H1 (cell line): Measurements from ENCODE around the gene STAT3. TPM values are rescaled to one million over a fixed set of nuclear protein-coding genes. Genes with fewer than 3 reads are reported as not detected.
A peak's percentile ranks its signal among the peaks of the same experiment; 100 is the strongest.

Experiments
- CTCF ChIA-PET: fragments of 300-600 bp; sonication (Branson Sonifier 250); formaldehyde crosslinking; loops from one replicate; lab custom pipeline; 2021; ENCODE audit not compliant: partially characterized antibody; lab: Charles Lee
- POLR2A ChIA-PET: fragments of 300-600 bp; sonication (Branson Sonifier 250); formaldehyde crosslinking; loops from one replicate; lab custom pipeline; 2021; ENCODE audit warnings: inconsistent platforms; ENCODE audit not compliant: partially characterized antibody; lab: Charles Lee
- DNase-seq, 2 experiments: peaks; one replicate each; pipeline versions ENCODE4 v3.0.0 to v3.0.0-alpha.2; 2010 to 2022; ENCODE audit warnings: low spot score in 2 of 2, low read depth in 1 of 2, mixed read lengths in 1 of 2
- FAIRE-seq: peaks from 2 replicates; lab custom pipeline; 2011; peaks lifted over from hg19 to GRCh38; lab: Jason Lieb, UNC
- H2AFZ ChIP-seq: 2 replicates; pipeline ENCODE4 v1.8.1; 2012; ENCODE audit warnings: low read length, inconsistent platforms
- H2AK5ac ChIP-seq: 2 replicates; pipeline ENCODE4 v1.6.1; 2013; ENCODE audit warnings: low read depth, low read length
- H2BK120ac ChIP-seq: replicated peaks from 2 replicates; pipeline ENCODE3; 2013; ENCODE audit warnings: low read depth, low read length, inconsistent platforms
- H2BK12ac ChIP-seq: 2 replicates; pipeline ENCODE4 v1.6.1; 2013; ENCODE audit warnings: low read depth, low read length
- H2BK15ac ChIP-seq: 2 replicates; pipeline ENCODE4 v1.6.1; 2013; ENCODE audit warnings: low read length
- H2BK20ac ChIP-seq: 2 replicates; pipeline ENCODE4 v1.6.1; 2013; ENCODE audit warnings: low read length
- H2BK5ac ChIP-seq: 2 replicates; pipeline ENCODE4 v1.6.1; 2013; ENCODE audit warnings: low read depth, low read length
- H3K14ac ChIP-seq: 2 replicates; pipeline ENCODE4 v1.6.1; 2013; ENCODE audit warnings: inconsistent platforms; ENCODE audit not compliant: insufficient read length
- H3K18ac ChIP-seq: 2 replicates; pipeline ENCODE4 v1.6.1; 2013; ENCODE audit warnings: low read length; ENCODE audit errors: extremely low read depth
- H3K23ac ChIP-seq: 2 replicates; pipeline ENCODE4 v1.6.1; 2013; ENCODE audit warnings: inconsistent platforms; ENCODE audit not compliant: insufficient read length
- H3K23me2 ChIP-seq: 2 replicates; pipeline ENCODE4 v1.6.1; 2013; ENCODE audit warnings: low read depth, low read length
- H3K27ac ChIP-seq: 2 replicates; pipeline ENCODE4 v1.6.1; 2011; ENCODE audit warnings: low read depth, low read length, inconsistent platforms
- H3K27me3 ChIP-seq, 4 experiments: replicated peaks in 1 of 4; 1 replicate in 1 of 4; 2 replicates in 3 of 4; pipeline versions ENCODE4 v1.6.1 to v1.8.1; 2011 to 2013; ENCODE audit warnings: low read length in 3 of 4, mild to moderate bottlenecking in 3 of 4, inconsistent platforms in 2 of 4, mixed read lengths in 2 of 4, moderate library complexity in 1 of 4; ENCODE audit not compliant: control insufficient read depth in 3 of 4, insufficient read depth in 3 of 4; ENCODE audit errors: extremely low read depth in 1 of 4
- H3K36me3 ChIP-seq, 4 experiments: 2 replicates each; pipeline versions ENCODE4 v1.6.1 to v1.8.1; 2011 to 2013; ENCODE audit warnings: mild to moderate bottlenecking in 4 of 4, low read length in 3 of 4, moderate library complexity in 2 of 4, control low read depth in 1 of 4, inconsistent platforms in 1 of 4; ENCODE audit not compliant: insufficient read depth in 4 of 4, control insufficient read depth in 2 of 4
- H3K4ac ChIP-seq: replicated peaks from 2 replicates; pipeline ENCODE3; 2013; ENCODE audit warnings: low read length, low read depth, mixed read lengths, inconsistent platforms; ENCODE audit not compliant: insufficient read length
- H3K4me1 ChIP-seq, 4 experiments: replicated peaks in 1 of 4; 1 replicate in 1 of 4; 2 replicates in 3 of 4; pipeline versions ENCODE4 v1.6.1 to v1.8.1; 2011 to 2013; ENCODE audit warnings: low read length in 3 of 4, inconsistent platforms in 2 of 4, mixed read lengths in 1 of 4; ENCODE audit not compliant: insufficient read depth in 4 of 4, control insufficient read depth in 3 of 4
- H3K4me2 ChIP-seq, 2 experiments: 2 replicates each; pipeline versions ENCODE4 v1.6.1 to v1.8.1; 2011 to 2013; ENCODE audit warnings: low read depth in 2 of 2, low read length in 2 of 2, control low read depth in 1 of 2, inconsistent platforms in 1 of 2, mild to moderate bottlenecking in 1 of 2; ENCODE audit not compliant: insufficient read depth in 1 of 2
- H3K4me3 ChIP-seq, 4 experiments: fragments of 200-600, 300-600 bp in 1 of 4; sonication (generic), shearing (Covaris generic), sonication (Bioruptor Twin) in 1 of 4; 2 replicates each; pipeline versions ENCODE4 v1.5.1 to v1.8.1; 2011 to 2016; ENCODE audit warnings: low read length in 4 of 4, low read depth in 3 of 4, control low read depth in 2 of 4, inconsistent platforms in 2 of 4, mild to moderate bottlenecking in 2 of 4, mixed read lengths in 1 of 4, moderate library complexity in 1 of 4; ENCODE audit not compliant: insufficient read depth in 2 of 4; ENCODE audit errors: extremely low read depth in 1 of 4
- H3K56ac ChIP-seq: replicated peaks from 2 replicates; pipeline ENCODE3; 2013; ENCODE audit warnings: low read depth, mild to moderate bottlenecking, mixed read lengths, low read length, inconsistent platforms; ENCODE audit not compliant: insufficient read length
- H3K79me1 ChIP-seq: 2 replicates; pipeline ENCODE4 v1.6.1; 2013; ENCODE audit warnings: low read depth, low read length, control low read depth
- H3K79me2 ChIP-seq, 2 experiments: 2 replicates each; pipeline versions ENCODE4 v1.6.1 to v1.8.1; 2012 to 2013; ENCODE audit warnings: low read length in 2 of 2, mild to moderate bottlenecking in 2 of 2, inconsistent platforms in 1 of 2; ENCODE audit not compliant: insufficient read depth in 2 of 2, control insufficient read depth in 1 of 2
- H3K9ac ChIP-seq, 4 experiments: replicated peaks in 1 of 4; 1 replicate in 1 of 4; 2 replicates in 3 of 4; pipeline versions ENCODE4 v1.6.1 to v1.8.1; 2011 to 2013; ENCODE audit warnings: low read depth in 3 of 4, low read length in 3 of 4, control low read depth in 2 of 4, mild to moderate bottlenecking in 2 of 4, moderate library complexity in 2 of 4, inconsistent platforms in 1 of 4; ENCODE audit errors: extremely low read depth in 1 of 4
- H3K9me3 ChIP-seq, 2 experiments: 2 replicates each; pipeline versions ENCODE4 v1.6.1 to v1.8.1; 2012 to 2013; ENCODE audit warnings: mild to moderate bottlenecking in 2 of 2, moderate library complexity in 2 of 2, control low read depth in 1 of 2, inconsistent platforms in 1 of 2, low read depth in 1 of 2, low read length in 1 of 2, mixed read lengths in 1 of 2; ENCODE audit not compliant: insufficient read depth in 2 of 2
- H4K20me1 ChIP-seq, 2 experiments: replicated peaks in 1 of 2; 2 replicates each; pipeline versions ENCODE3 to v1.8.1; 2011 to 2013; ENCODE audit warnings: inconsistent platforms in 2 of 2, low read length in 2 of 2, mild to moderate bottlenecking in 1 of 2; ENCODE audit not compliant: insufficient read depth in 2 of 2, control insufficient read depth in 1 of 2
- H4K5ac ChIP-seq: 2 replicates; pipeline ENCODE4 v1.6.1; 2013; ENCODE audit warnings: low read length, low read depth, mixed read lengths, inconsistent platforms; ENCODE audit not compliant: insufficient read length
- H4K8ac ChIP-seq: 2 replicates; pipeline ENCODE4 v1.8.0; 2013; ENCODE audit warnings: mild to moderate bottlenecking, moderate library complexity, low read length, inconsistent platforms; ENCODE audit not compliant: insufficient read depth; ENCODE audit errors: extremely low read depth
- H4K91ac ChIP-seq: replicated peaks from 2 replicates; pipeline ENCODE3; 2013; ENCODE audit warnings: low read length, mixed read lengths, inconsistent platforms; ENCODE audit not compliant: insufficient read length
- ASH2L ChIP-seq: fragments of 200-600, 300-600 bp; sonication (generic); IDR thresholded peaks from one replicate; pipeline ENCODE4 v1.7.1; 2017; ENCODE audit warnings: low read length
- CBX5 ChIP-seq: fragments of 300-800, 300-1000 bp; sonication (generic); IDR thresholded peaks from 2 replicates; pipeline ENCODE4 v1.7.1; 2016; ENCODE audit warnings: antibody characterized with exemption, low read length, low read depth
- CHD1 ChIP-seq: IDR thresholded peaks from 2 replicates; pipeline ENCODE4 v1.6.1; 2012; ENCODE audit warnings: low read depth, low read length, improper control_type of control experiment
- KDM1A ChIP-seq: fragments of 200-600, 300-600 bp; sonication (generic); IDR thresholded peaks from 2 replicates; pipeline ENCODE4 v1.7.1; 2016; ENCODE audit warnings: mild to moderate bottlenecking, low read length, borderline replicate concordance
- KDM5A ChIP-seq: fragments of 200-600 bp; IDR thresholded peaks from 2 replicates; pipeline ENCODE4 v1.7.1; 2012; ENCODE audit warnings: mild to moderate bottlenecking, low read length, inconsistent platforms, mixed read lengths
- PHF8 ChIP-seq: fragments of 200-600 bp; sonication (generic); conservative IDR thresholded peaks from 2 replicates; pipeline ENCODE4 v1.7.1; 2012; ENCODE audit warnings: low read depth, mild to moderate bottlenecking, inconsistent platforms, low read length, moderate library complexity
- SUZ12 ChIP-seq: fragments of 200-600 bp; sonication (generic); IDR thresholded peaks from 2 replicates; pipeline ENCODE4 v1.6.1; 2012; ENCODE audit warnings: mild to moderate bottlenecking, inconsistent platforms, low read length, moderate library complexity, mixed read lengths
- TAF1 ChIP-seq: IDR thresholded peaks from 2 replicates; pipeline ENCODE4 v1.6.1; 2011; ENCODE audit warnings: mild to moderate bottlenecking, low read depth, low read length
- USF2 ChIP-seq: IDR thresholded peaks from 2 replicates; pipeline ENCODE4 v1.6.1; 2011; ENCODE audit warnings: low read length, improper control_type of control experiment
- WGBS, 2 experiments: shearing (Covaris generic) in 1 of 2; methylation state at CpG; one replicate each; pipeline versions ENCODE4 v1.1.6 to v1.1.7; 2013 to 2015; ENCODE audit warnings: low lambda C conversion rate in 2 of 2, mixed read lengths in 2 of 2, inconsistent platforms in 1 of 2, low coverage in 1 of 2, missing lambda C conversion rate in 1 of 2; ENCODE audit not compliant: insufficient replicate concordance in 2 of 2, insufficient coverage in 1 of 2, insufficient read length in 1 of 2; ENCODE audit errors: extremely low coverage in 1 of 2, missing lambda C conversion rate in 1 of 2; 5-methylcytosine and 5-hydroxymethylcytosine counted together
- polyA plus RNA-seq, 7 experiments: library from polyadenylated mRNA; depleted of rRNA in 3 of 7; stranded (reverse) in 5 of 7; unstranded in 2 of 7; fragments of >200 nt in 5 of 7; fragments of 200-250 nt in 2 of 7; gene quantifications; 1 replicate in 5 of 7; 2 replicates in 1 of 7; 4 replicates in 1 of 7; pipeline versions ENCODE4 v1.2.1 to v1.2.3, GENCODE V29; 2011 to 2013; ENCODE audit warnings: missing spikeins in 2 of 7, mixed read lengths in 2 of 7
- total RNA-seq: library from RNA; stranded (reverse); fragmentation: NEBNext Ultra II Directional; extraction: Animal tissue kit (Norgen Biotek cat#: 25700); gene quantifications from 2 replicates; pipeline ENCODE4 v1.2.1, GENCODE V29; 2021

STAT3 gene
- total and polyA plus RNA-seq, 2 of the 8 experiments (the other 6 are each of a cell fraction or from before 2014, with no cell fraction given), result 38.4 to 94.1 TPM

GRCh38 chr17:42287977-42288802 is 100.1 kb downstream of the STAT3 start, which contains the start of gene STAT5A:
Gene STAT5A (plus strand): TSS chr17:42288498. CDS start chr17:42289412, 914 bp downstream.
- H3K36me3 ChIP-seq, result no peaks in the 10 kb centered on the region
- no peaks in the 10 kb centered on the region for H3K9me3 ChIP-seq
- H3K4ac ChIP-seq, result no peak within 1 kb of the TSS
- H2BK120ac ChIP-seq, result no peak within 1 kb of the TSS
- peaks cover 7 to 30% (median 25%) of the 10 kb centered on the region in 4 experiments for H3K27me3 ChIP-seq
- ChIA-PET CTCF (interaction anchor here (1.1 to 1.7 kb wide), 4 partner anchors 14 to 115 kb away, joined by 3 to 5 read pairs (median 4); no protein-coding TSS in a partner anchor), POLR2A (interaction anchor here (0.9 to 5.0 kb wide), 5 partner anchors 10 to 135 kb away, joined by 3 to 33 read pairs (median 5); partner anchors contain the start of genes CAVIN1 and GHDC)
- no peaks in the 10 kb centered on the region for H3K79me2 ChIP-seq
- H2BK20ac ChIP-seq, result peak within 1 kb of the TSS; percentile 82; the same call in 1 of the 2 replicates
- H2AFZ ChIP-seq, result peak within 1 kb of the TSS; percentile 34; the same call in 1 of the 2 replicates
- no peak within 1 kb of the TSS for H4K5ac ChIP-seq
- H3K23ac ChIP-seq, result no peak within 1 kb of the TSS
- no peak within 1 kb of the TSS for H4K91ac ChIP-seq
- H3K23me2 ChIP-seq, result no peaks in the 10 kb centered on the region; the same call in 1 of the 2 replicates
- peaks cover 0 to 11% (median 8%) of the 10 kb centered on the region in 4 experiments; a peak in 5 of 7 replicates for H3K4me1 ChIP-seq
- H3K14ac ChIP-seq, result no peak within 1 kb of the TSS
- H2BK15ac ChIP-seq, result peak within 1 kb of the TSS; percentile 72; the same call in 1 of the 2 replicates
- no peak within 1 kb of the TSS for H3K27ac ChIP-seq
- no peak within 1 kb of the TSS for H3K56ac ChIP-seq
- peak within 1 kb of the TSS; percentile 29 to 65 (median 34); a peak in 6 of 8 replicates for H3K4me3 ChIP-seq
- peak in 1 of 2 experiments; percentile 84 for DNase-seq
- no peaks in the 10 kb centered on the region for H3K79me1 ChIP-seq
- H2BK12ac ChIP-seq, result peak within 1 kb of the TSS; percentile 68; the same call in 1 of the 2 replicates
- peak within 1 kb of the TSS; percentile 71 for H3K18ac ChIP-seq
- no peak within 1 kb of the TSS for H2BK5ac ChIP-seq
- H4K8ac ChIP-seq, result peak within 1 kb of the TSS; percentile 93
- H4K20me1 ChIP-seq, result no peaks in the 10 kb centered on the region
- WGBS, 2 experiments, result 16% methylated on average over 59 of the region's 88 CpGs; no CpG with 5 or more reads in 1 of the 2 experiments
- H3K9ac ChIP-seq, result peak within 1 kb of the TSS in 2 of 4 experiments; percentile 8 to 38; a peak in 4 of 7 replicates
- H3K4me2 ChIP-seq, result peak within 1 kb of the TSS; percentile 5 to 64; a peak in 3 of 4 replicates
- no peak for FAIRE-seq
- no peak within 1 kb of the TSS for H2AK5ac ChIP-seq
- peak; percentile 91 for TF ChIP-seq KDM1A
- TF ChIP-seq TAF1, result 0 out of 2 replicates have a peak, but pooled peaks have one; percentile 37
- TF ChIP-seq ASH2L, result peak; percentile 50
- TF ChIP-seq PHF8, result 0 out of 2 replicates have a peak, but pooled peaks have one; percentile 29
- TF ChIP-seq CBX5, result no peak
- no peak for TF ChIP-seq KDM5A
- 0 out of 2 replicates have a peak, but pooled peaks have one; percentile 27 for TF ChIP-seq USF2
- no peak for TF ChIP-seq CHD1
- TF ChIP-seq SUZ12, result peak; percentile 70
